Tibial nerve (tissue), 4 donors: ENCODE data around the gene DENND2C.

ENCODE experiments used
- EP300 ChIP-seq, 2 donors: sonication (generic); formaldehyde crosslinking; IDR thresholded peaks; one replicate each; pipeline ENCODE4 v1.6.1; 2017; ENCODE audit warnings: antibody characterized with exemption in 2 of 2, mild to moderate bottlenecking in 1 of 2
- POLR2A ChIP-seq, 2 donors: fragments of 450-650 bp; IDR thresholded peaks; one replicate each; pipeline ENCODE4 v1.6.1; 2017; ENCODE audit warnings: antibody characterized with exemption in 2 of 2, mild to moderate bottlenecking in 2 of 2, moderate library complexity in 2 of 2
- TF ChIP-seq, protein P1 (sequence below), 5 experiments: fragments of 200-600 bp in 3 of 5; fragments of 450-650 bp in 2 of 5; sonication (generic) in 3 of 5; IDR thresholded peaks; one replicate each; pipeline ENCODE4 v1.5.1; 2016 to 2019; ENCODE audit warnings: antibody characterized with exemption in 5 of 5, mild to moderate bottlenecking in 3 of 5, moderate library complexity in 2 of 5

DNA sequence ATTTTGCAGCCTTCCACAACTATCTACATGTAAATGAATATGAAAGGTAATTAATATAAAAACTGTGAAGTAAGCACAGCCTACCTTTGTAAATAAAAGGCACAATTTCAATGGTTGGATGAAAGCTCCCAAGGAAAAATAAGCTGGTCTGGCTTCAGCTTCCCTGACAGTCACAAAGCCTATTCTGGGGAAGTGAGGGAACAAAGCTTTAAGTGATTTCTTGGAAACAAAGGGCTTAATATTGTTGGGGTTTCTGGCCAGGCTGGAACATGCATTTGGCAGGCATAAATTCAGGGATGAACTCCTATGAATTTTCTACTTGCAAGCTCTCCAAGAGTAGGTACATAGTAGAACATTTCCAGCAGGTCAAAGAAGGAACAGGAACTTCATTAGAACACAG is 105.7 kb downstream of the DENND2C start:
- TF ChIP-seq, protein P1, sequence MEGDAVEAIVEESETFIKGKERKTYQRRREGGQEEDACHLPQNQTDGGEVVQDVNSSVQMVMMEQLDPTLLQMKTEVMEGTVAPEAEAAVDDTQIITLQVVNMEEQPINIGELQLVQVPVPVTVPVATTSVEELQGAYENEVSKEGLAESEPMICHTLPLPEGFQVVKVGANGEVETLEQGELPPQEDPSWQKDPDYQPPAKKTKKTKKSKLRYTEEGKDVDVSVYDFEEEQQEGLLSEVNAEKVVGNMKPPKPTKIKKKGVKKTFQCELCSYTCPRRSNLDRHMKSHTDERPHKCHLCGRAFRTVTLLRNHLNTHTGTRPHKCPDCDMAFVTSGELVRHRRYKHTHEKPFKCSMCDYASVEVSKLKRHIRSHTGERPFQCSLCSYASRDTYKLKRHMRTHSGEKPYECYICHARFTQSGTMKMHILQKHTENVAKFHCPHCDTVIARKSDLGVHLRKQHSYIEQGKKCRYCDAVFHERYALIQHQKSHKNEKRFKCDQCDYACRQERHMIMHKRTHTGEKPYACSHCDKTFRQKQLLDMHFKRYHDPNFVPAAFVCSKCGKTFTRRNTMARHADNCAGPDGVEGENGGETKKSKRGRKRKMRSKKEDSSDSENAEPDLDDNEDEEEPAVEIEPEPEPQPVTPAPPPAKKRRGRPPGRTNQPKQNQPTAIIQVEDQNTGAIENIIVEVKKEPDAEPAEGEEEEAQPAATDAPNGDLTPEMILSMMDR (IDR thresholded peaks at IDR 0.05) = no peak
- no peak for TF ChIP-seq POLR2A (IDR thresholded peaks at IDR 0.05)
- TF ChIP-seq EP300 (IDR thresholded peaks at IDR 0.05) = no peak
